SU-DHL-6 (cell line): ENCODE measurements around the gene SLC35C1.

Experiments used
- EZH2phosphoT487 ChIP-seq: fragments of 200-600 bp; sonication (generic), shearing (Covaris generic); conservative IDR thresholded peaks from 2 replicates; pipeline ENCODE4 v1.6.1; 2018; ENCODE audit warnings: mild to moderate bottlenecking, antibody characterized with exemption, low read length, moderate library complexity, mixed read lengths
- TF ChIP-seq, protein P1 (sequence below): fragments of 200-600 bp; sonication (generic); IDR thresholded peaks from one replicate; pipeline ENCODE4 v1.5.1; 2017; ENCODE audit warnings: antibody characterized with exemption, mild to moderate bottlenecking, low read length, moderate library complexity; ENCODE audit not compliant: insufficient read depth, poor library complexity, severe bottlenecking

- TF ChIP-seq, protein P1, sequence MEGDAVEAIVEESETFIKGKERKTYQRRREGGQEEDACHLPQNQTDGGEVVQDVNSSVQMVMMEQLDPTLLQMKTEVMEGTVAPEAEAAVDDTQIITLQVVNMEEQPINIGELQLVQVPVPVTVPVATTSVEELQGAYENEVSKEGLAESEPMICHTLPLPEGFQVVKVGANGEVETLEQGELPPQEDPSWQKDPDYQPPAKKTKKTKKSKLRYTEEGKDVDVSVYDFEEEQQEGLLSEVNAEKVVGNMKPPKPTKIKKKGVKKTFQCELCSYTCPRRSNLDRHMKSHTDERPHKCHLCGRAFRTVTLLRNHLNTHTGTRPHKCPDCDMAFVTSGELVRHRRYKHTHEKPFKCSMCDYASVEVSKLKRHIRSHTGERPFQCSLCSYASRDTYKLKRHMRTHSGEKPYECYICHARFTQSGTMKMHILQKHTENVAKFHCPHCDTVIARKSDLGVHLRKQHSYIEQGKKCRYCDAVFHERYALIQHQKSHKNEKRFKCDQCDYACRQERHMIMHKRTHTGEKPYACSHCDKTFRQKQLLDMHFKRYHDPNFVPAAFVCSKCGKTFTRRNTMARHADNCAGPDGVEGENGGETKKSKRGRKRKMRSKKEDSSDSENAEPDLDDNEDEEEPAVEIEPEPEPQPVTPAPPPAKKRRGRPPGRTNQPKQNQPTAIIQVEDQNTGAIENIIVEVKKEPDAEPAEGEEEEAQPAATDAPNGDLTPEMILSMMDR = no peak
- TF ChIP-seq EZH2phosphoT487 = no peak
Observed at GRCh38 chr11:45757672-45758071, 47.3 kb upstream of the SLC35C1 start.
